Measurements from ENCODE around the gene TAF1D. TPM values are rescaled to one million over a fixed set of nuclear protein-coding genes. Genes with fewer than 3 reads are reported as not detected.

TAF1D gene
- polyA plus RNA-seq, 1 donor from 2014 or later, result 204 TPM

- Histone ChIP-seq H3F3A (ENCODE audit: insufficient read depth, low read length, poor library complexity, severe bottlenecking) (peaks cover 4% of the 10 kb centered on the region), H3K79me2 (replicated peaks; ENCODE audit: insufficient read depth, low read length) (peaks cover 54% of the 10 kb centered on the region), H3K4me3 (ENCODE audit: low read length) (peak within 1 kb of the TSS; percentile 74), H3K27me3 (ENCODE audit: insufficient read depth, low read depth, low read length) (no peaks in the 10 kb centered on the region), H4K20me1 (ENCODE audit: insufficient read depth) (peaks cover 19% of the 10 kb centered on the region), H3K9me2 (ENCODE audit: insufficient read depth, low read length) (no peaks in the 10 kb centered on the region), H3K9me3 (ENCODE audit: low read length) (no peaks in the 10 kb centered on the region), H3K36me3 (ENCODE audit: insufficient read depth, low read length) (no peaks in the 10 kb centered on the region), H2AFZ (ENCODE audit: low read depth, low read length) (peak within 1 kb of the TSS; percentile 97), H3K4me2 (ENCODE audit: low read length) (peak within 1 kb of the TSS; percentile 98), H3K9ac (ENCODE audit: low read length) (peak within 1 kb of the TSS; percentile 99), H3K27ac (ENCODE audit: low read length) (peak within 1 kb of the TSS; percentile 97)
- TF ChIP-seq EZH2 (IDR thresholded peaks at IDR 0.05; ENCODE audit: borderline replicate concordance, insufficient read depth, low read length, poor library complexity, severe bottlenecking) (no peak), MXI1 (conservative IDR thresholded peaks at IDR 0.05; ENCODE audit: poor library complexity, severe bottlenecking) (peak; percentile 84), EP300 (conservative IDR thresholded peaks at IDR 0.05; ENCODE audit: poor library complexity, severe bottlenecking) (no peak), POLR2AphosphoS5 (IDR thresholded peaks at IDR 0.05) (peak; percentile 99), REST (IDR thresholded peaks at IDR 0.05; ENCODE audit: borderline replicate concordance) (peak; percentile 94), CTCF (IDR thresholded peaks at IDR 0.05; ENCODE audit: poor library complexity, severe bottlenecking) (peak; percentile 58), TAF1 (IDR thresholded peaks at IDR 0.05; ENCODE audit: low read depth) (peak; percentile 73), SMC3 (conservative IDR thresholded peaks at IDR 0.05; ENCODE audit: poor library complexity) (no peak), RAD21 (conservative IDR thresholded peaks at IDR 0.05) (peak; percentile 9)
Observed at GRCh38 chr11:93784145-93784934, 43.0 kb upstream of the TAF1D start, which contains the start of gene MED17. Gene MED17 (plus strand): TSS chr11:93784282. CDS start chr11:93784514, 232 bp downstream.

- no peaks in the 10 kb centered on the region for H3K36me3 ChIP-seq (ENCODE audit: insufficient read depth, low read length)
- H3K9me3 ChIP-seq (ENCODE audit: low read length), result no peaks in the 10 kb centered on the region
- peak overlapping the region; percentile 88 for H3K4me2 ChIP-seq (ENCODE audit: low read length)
- peak overlapping the region; percentile 74 for H3K4me3 ChIP-seq (ENCODE audit: low read length)
- no peaks in the 10 kb centered on the region for H3K9me2 ChIP-seq (ENCODE audit: insufficient read depth, low read length)
- no peaks in the 10 kb centered on the region for H3K27me3 ChIP-seq (ENCODE audit: insufficient read depth, low read depth, low read length)
- peak overlapping the region; percentile 88 for H2AFZ ChIP-seq (ENCODE audit: low read depth, low read length)
- H3K9ac ChIP-seq (ENCODE audit: low read length), result peak overlapping the region; percentile 99
- peaks cover 13% of the 10 kb centered on the region for H4K20me1 ChIP-seq (ENCODE audit: insufficient read depth)
- peak; percentile 44 for TF ChIP-seq CTCF (IDR thresholded peaks at IDR 0.05; ENCODE audit: poor library complexity, severe bottlenecking)
- no peak for TF ChIP-seq RAD21 (conservative IDR thresholded peaks at IDR 0.05)
- no peak for TF ChIP-seq MXI1 (conservative IDR thresholded peaks at IDR 0.05; ENCODE audit: poor library complexity, severe bottlenecking)
- no peak for TF ChIP-seq EZH2 (IDR thresholded peaks at IDR 0.05; ENCODE audit: borderline replicate concordance, insufficient read depth, low read length, poor library complexity, severe bottlenecking)
- TF ChIP-seq EP300 (conservative IDR thresholded peaks at IDR 0.05; ENCODE audit: poor library complexity, severe bottlenecking), result no peak
- TF ChIP-seq REST (IDR thresholded peaks at IDR 0.05; ENCODE audit: borderline replicate concordance), result no peak
- H3K79me2 ChIP-seq (replicated peaks; ENCODE audit: insufficient read depth, low read length), result peaks cover 48% of the 10 kb centered on the region
- H3F3A ChIP-seq (ENCODE audit: insufficient read depth, low read length, poor library complexity, severe bottlenecking), result peaks cover 4% of the 10 kb centered on the region
- H3K27ac ChIP-seq (ENCODE audit: low read length), result peak overlapping the region; percentile 97
Observed at GRCh38 chr11:93783765-93784144, 42.5 kb upstream of the TAF1D start.
